Measurements from ENCODE around the gene PPFIBP1.

DNA sequence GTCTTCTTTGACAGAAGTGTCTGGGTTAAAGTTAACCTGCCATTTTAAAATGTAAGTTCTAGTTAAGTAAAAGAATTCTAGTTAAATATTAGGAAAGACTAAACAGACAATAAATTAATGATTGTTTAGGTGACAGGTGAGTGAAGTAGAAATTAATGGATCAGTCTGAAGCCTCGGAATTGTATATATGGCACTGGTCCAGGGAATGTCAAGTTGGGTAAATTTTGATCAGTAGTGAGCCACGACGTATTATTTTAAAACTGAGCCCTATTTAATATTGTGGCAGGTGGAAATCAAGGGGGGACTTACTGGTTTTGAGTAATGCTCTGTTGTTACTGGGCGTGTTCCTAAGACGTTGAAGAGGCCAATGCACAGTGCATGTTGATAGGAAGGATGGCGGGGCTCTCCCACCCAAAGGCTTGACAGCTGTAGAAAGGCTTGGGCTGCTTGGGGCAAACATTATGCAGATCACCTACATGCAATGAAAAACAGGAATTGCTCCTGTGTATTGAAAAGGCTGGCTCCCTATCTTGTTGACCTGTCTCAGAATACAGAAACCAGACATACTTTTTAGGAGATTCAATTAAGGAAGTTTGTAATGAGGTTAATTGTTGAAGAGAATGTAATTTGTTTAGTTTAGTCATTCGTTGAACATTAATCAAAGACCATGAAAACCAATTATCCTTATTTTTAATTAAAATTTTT lies 5.9 kb upstream of the PPFIBP1 start:
- TF ChIP-seq, protein P1, sequence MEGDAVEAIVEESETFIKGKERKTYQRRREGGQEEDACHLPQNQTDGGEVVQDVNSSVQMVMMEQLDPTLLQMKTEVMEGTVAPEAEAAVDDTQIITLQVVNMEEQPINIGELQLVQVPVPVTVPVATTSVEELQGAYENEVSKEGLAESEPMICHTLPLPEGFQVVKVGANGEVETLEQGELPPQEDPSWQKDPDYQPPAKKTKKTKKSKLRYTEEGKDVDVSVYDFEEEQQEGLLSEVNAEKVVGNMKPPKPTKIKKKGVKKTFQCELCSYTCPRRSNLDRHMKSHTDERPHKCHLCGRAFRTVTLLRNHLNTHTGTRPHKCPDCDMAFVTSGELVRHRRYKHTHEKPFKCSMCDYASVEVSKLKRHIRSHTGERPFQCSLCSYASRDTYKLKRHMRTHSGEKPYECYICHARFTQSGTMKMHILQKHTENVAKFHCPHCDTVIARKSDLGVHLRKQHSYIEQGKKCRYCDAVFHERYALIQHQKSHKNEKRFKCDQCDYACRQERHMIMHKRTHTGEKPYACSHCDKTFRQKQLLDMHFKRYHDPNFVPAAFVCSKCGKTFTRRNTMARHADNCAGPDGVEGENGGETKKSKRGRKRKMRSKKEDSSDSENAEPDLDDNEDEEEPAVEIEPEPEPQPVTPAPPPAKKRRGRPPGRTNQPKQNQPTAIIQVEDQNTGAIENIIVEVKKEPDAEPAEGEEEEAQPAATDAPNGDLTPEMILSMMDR (IDR thresholded peaks at IDR 0.05; ENCODE audit: low read depth, low read length), result no peak
- no peak for TF ChIP-seq EZH2phosphoT487 (IDR thresholded peaks at IDR 0.05; ENCODE audit: low read depth)

Measured in OCI-LY3 (cell line).